Chondrocyte (in vitro differentiated cells): Measurements from ENCODE around the gene KRT85. TPM values are rescaled to one million over a fixed set of nuclear protein-coding genes. Genes with fewer than 3 reads are reported as not detected.

Experiments
- DNase-seq: peaks from one replicate; pipeline ENCODE4 v3.0.0; 2021; ENCODE audit warnings: mixed read lengths, low spot score
- H3K27ac Mint-ChIP-seq: one replicate; pipeline ENCODE4 v1.8.0; 2021; ENCODE audit warnings: mild to moderate bottlenecking, moderate library complexity, mixed read lengths; ENCODE audit not compliant: unreplicated experiment
- H3K27me3 Mint-ChIP-seq: 2 replicates; pipeline ENCODE4 v1.8.0; 2021; ENCODE audit warnings: low read depth, mixed read lengths
- H3K36me3 Mint-ChIP-seq: 2 replicates; pipeline ENCODE4 v1.8.0; 2021; ENCODE audit warnings: low read depth, mixed read lengths
- H3K4me1 Mint-ChIP-seq: 2 replicates; pipeline ENCODE4 v1.8.0; 2021; ENCODE audit warnings: low read depth, mild to moderate bottlenecking, mixed read lengths
- H3K4me3 Mint-ChIP-seq: one replicate; pipeline ENCODE4 v1.8.0; 2021; ENCODE audit warnings: mild to moderate bottlenecking, moderate library complexity, mixed read lengths; ENCODE audit not compliant: unreplicated experiment
- H3K9me3 Mint-ChIP-seq: 2 replicates; pipeline ENCODE4 v1.8.0; 2021; ENCODE audit warnings: low read depth, mixed read lengths
- CTCF ChIP-seq: fragments of 200-600 bp; sonication (generic); IDR thresholded peaks from 2 replicates; pipeline ENCODE4 v1.5.0; 2021; ENCODE audit warnings: antibody characterized with exemption, mild to moderate bottlenecking, moderate library complexity
- total RNA-seq: library from RNA; stranded (reverse); gene quantifications from 3 replicates; pipeline ENCODE4 v1.2.1, GENCODE V29; 2021

KRT85 gene
- total RNA-seq, 1 donor from 2014 or later = not detected

GRCh38 chr12:52312086-52312485 lies 55.2 kb downstream of the KRT85 start:
- Mint-ChIP-seq H3K9me3 (no peaks in the 10 kb centered on the region), H3K36me3 (no peaks in the 10 kb centered on the region), H3K4me3 (no peak overlapping the region), H3K4me1 (peaks cover 16% of the 10 kb centered on the region), H3K27ac (no peak overlapping the region), H3K27me3 (peaks cover 23% of the 10 kb centered on the region)
- no peak for DNase-seq
- TF ChIP-seq CTCF = no peak

- no peak for TF ChIP-seq CTCF
- no peaks in the 10 kb centered on the region for H3K36me3 Mint-ChIP-seq
- peaks cover 23% of the 10 kb centered on the region for H3K27me3 Mint-ChIP-seq
- H3K4me3 Mint-ChIP-seq = no peak overlapping the region
- DNase-seq = no peak
- H3K4me1 Mint-ChIP-seq = peaks cover 16% of the 10 kb centered on the region
- H3K9me3 Mint-ChIP-seq = no peaks in the 10 kb centered on the region
- H3K27ac Mint-ChIP-seq = no peak overlapping the region
Observed at GRCh38 chr12:52311285-52311648, 56.0 kb downstream of the KRT85 start.

- Mint-ChIP-seq H3K27ac (no peak overlapping the region), H3K36me3 (no peaks in the 10 kb centered on the region), H3K9me3 (no peaks in the 10 kb centered on the region), H3K27me3 (peaks cover 25% of the 10 kb centered on the region), H3K4me3 (no peak overlapping the region), H3K4me1 (peaks cover 16% of the 10 kb centered on the region)
- TF ChIP-seq CTCF = no peak
- no peak for DNase-seq
Observed at GRCh38 chr12:52310622-52311284, 56.5 kb downstream of the KRT85 start.

Other genes starting within 250 kb of the KRT85 start
- 10.7 to 17.0 TPM (median 12.1 TPM) in 3 replicates for gene KRT80, start 175.5 kb downstream of the KRT85 start, total RNA-seq
- 187 to 277 TPM (median 266 TPM) in 3 replicates for gene KRT7, start 134.2 kb downstream of the KRT85 start, total RNA-seq
- gene KRT86, start 92.8 kb downstream of the KRT85 start, total RNA-seq = 0.44 to 0.92 TPM (median 0.67 TPM) in 3 replicates
- gene KRT81, start 75.9 kb downstream of the KRT85 start, total RNA-seq = 1.1 to 2.2 TPM (median 1.3 TPM) in 3 replicates
- gene KRT83, start 46.1 kb downstream of the KRT85 start, total RNA-seq = not detected in 3 replicates
- gene KRT84, start 18.2 kb upstream of the KRT85 start, total RNA-seq = not detected in 3 replicates
- not detected in 3 replicates for gene KRT82, start 38.9 kb upstream of the KRT85 start, total RNA-seq
- gene KRT75, start 66.9 kb upstream of the KRT85 start, total RNA-seq = not detected in 3 replicates
- not detected in 3 replicates for gene KRT6B, start 84.7 kb upstream of the KRT85 start, total RNA-seq
- not detected in 3 replicates for gene KRT6C, start 106.3 kb upstream of the KRT85 start, total RNA-seq
- not detected in 3 replicates for gene KRT6A, start 125.8 kb upstream of the KRT85 start, total RNA-seq
- gene KRT5, start 152.9 kb upstream of the KRT85 start, total RNA-seq = not detected in 3 replicates
- gene KRT71, start 185.7 kb upstream of the KRT85 start, total RNA-seq = not detected in 3 replicates
- gene KRT74, start 206.4 kb upstream of the KRT85 start, total RNA-seq = not detected in 3 replicates
- not detected in 3 replicates for gene KRT72, start 234.0 kb upstream of the KRT85 start, total RNA-seq